WTC11 (cell line): ENCODE measurements around the gene ST6GALNAC3. TPM values are rescaled to one million over a fixed set of nuclear protein-coding genes. Genes with fewer than 3 reads are reported as not detected.

ENCODE experiments used
- ATAC-seq: fragments of 200-7000 bp; cut with Tn5 transposase; 2 replicates; pipeline ENCODE4 v1.10.0; 2021; ENCODE audit warnings: mild to moderate bottlenecking, moderate library complexity
- CTCF ChIA-PET: fragments of 300-600 bp; sonication (Branson Sonifier 250); formaldehyde crosslinking; loops from one replicate; lab custom pipeline; 2021; ENCODE audit warnings: antibody characterized with exemption; lab: Charles Lee
- POLR2A ChIA-PET: fragments of 350-600 bp; sonication (Branson Sonifier 250); formaldehyde crosslinking; loops from one replicate; lab custom pipeline; 2021; ENCODE audit warnings: antibody characterized with exemption; lab: Charles Lee
- DNase-seq: peaks from one replicate; pipeline ENCODE4 v3.0.0; 2021; ENCODE audit warnings: low spot score
- H3K27ac Mint-ChIP-seq: 2 replicates; pipeline ENCODE4 v1.8.0; 2021; ENCODE audit warnings: mixed read lengths
- H3K27me3 Mint-ChIP-seq: 2 replicates; pipeline ENCODE4 v1.8.0; 2021; ENCODE audit warnings: low read depth, mild to moderate bottlenecking, moderate library complexity, mixed read lengths
- H3K36me3 Mint-ChIP-seq: 2 replicates; pipeline ENCODE4 v1.8.0; 2021; ENCODE audit warnings: mixed read lengths
- H3K4me1 Mint-ChIP-seq: 2 replicates; pipeline ENCODE4 v1.8.0; 2022; ENCODE audit warnings: mixed read lengths
- H3K4me3 Mint-ChIP-seq: 2 replicates; pipeline ENCODE4 v1.8.0; 2021; ENCODE audit warnings: mild to moderate bottlenecking, moderate library complexity, mixed read lengths
- H3K9me3 Mint-ChIP-seq: 2 replicates; pipeline ENCODE4 v1.8.0; 2021; ENCODE audit warnings: mixed read lengths
- AR ChIP-seq: fragments of 250-450 bp; sonication (Bioruptor Pico); IDR thresholded peaks from 2 replicates; pipeline ENCODE4 v1.9.0; 2021; ENCODE audit warnings: mild to moderate bottlenecking
- CTCF ChIP-seq: fragments of 200-600 bp; IDR thresholded peaks from 2 replicates; pipeline ENCODE4 v1.8.0; 2022; ENCODE audit warnings: antibody characterized with exemption
- E2F4 ChIP-seq: sonication (generic); formaldehyde crosslinking; IDR thresholded peaks from 2 replicates; pipeline ENCODE4 v1.8.1; 2022; ENCODE audit warnings: low read depth, mild to moderate bottlenecking, moderate library complexity, missing genetic modification reagents, borderline replicate concordance
- ELF4 ChIP-seq: sonication (generic); formaldehyde crosslinking; IDR thresholded peaks from 2 replicates; pipeline ENCODE4 v1.8.1; 2022; ENCODE audit warnings: low read depth, mild to moderate bottlenecking, moderate library complexity, missing genetic modification reagents
- ESRRA ChIP-seq: sonication (generic); formaldehyde crosslinking; IDR thresholded peaks from 2 replicates; pipeline ENCODE4 v1.8.1; 2022; ENCODE audit warnings: mild to moderate bottlenecking, missing genetic modification reagents, borderline replicate concordance
- GRHL2 ChIP-seq: fragments of 250-450 bp; sonication (Bioruptor Pico); IDR thresholded peaks from 2 replicates; pipeline ENCODE4 v1.8.0; 2022; ENCODE audit warnings: mild to moderate bottlenecking, moderate library complexity; ENCODE audit not compliant: insufficient replicate concordance, severe bottlenecking
- NFATC4 ChIP-seq: fragments of 250-450 bp; sonication (Bioruptor Pico); IDR thresholded peaks from 2 replicates; pipeline ENCODE4 v1.9.0; 2021; ENCODE audit warnings: mild to moderate bottlenecking
- ZBTB43 ChIP-seq: sonication (generic); formaldehyde crosslinking; IDR thresholded peaks from 2 replicates; pipeline ENCODE4 v1.8.1; 2023; ENCODE audit warnings: mild to moderate bottlenecking, missing genetic modification reagents
- ZNF121 ChIP-seq: sonication (generic); formaldehyde crosslinking; IDR thresholded peaks from 2 replicates; pipeline ENCODE4 v1.8.0; 2023; ENCODE audit warnings: missing genetic modification reagents
- ZNF263 ChIP-seq: sonication (generic); formaldehyde crosslinking; IDR thresholded peaks from 2 replicates; pipeline ENCODE4 v1.8.1; 2022; ENCODE audit warnings: low read depth, mild to moderate bottlenecking, moderate library complexity, missing genetic modification reagents
- ZNF396 ChIP-seq: fragments of 250-450 bp; sonication (Bioruptor Pico); IDR thresholded peaks from 2 replicates; pipeline ENCODE4 v1.8.0; 2021; ENCODE audit warnings: mild to moderate bottlenecking, moderate library complexity, borderline replicate concordance
- ZNF416 ChIP-seq: fragments of 250-450 bp; sonication (Bioruptor Pico); IDR thresholded peaks from 2 replicates; pipeline ENCODE4 v1.9.0; 2021; ENCODE audit warnings: mild to moderate bottlenecking, inconsistent platforms
- ZNF671 ChIP-seq: fragments of 250-450 bp; sonication (Bioruptor Pico); IDR thresholded peaks from 2 replicates; pipeline ENCODE4 v1.8.0; 2021; ENCODE audit warnings: mild to moderate bottlenecking
- total RNA-seq: library from RNA; stranded (reverse); gene quantifications from 3 replicates; pipeline ENCODE4 v1.2.3, GENCODE V29; 2021
- TF ChIP-seq, protein P1 (sequence below): sonication (generic); formaldehyde crosslinking; conservative IDR thresholded peaks from 2 replicates; pipeline ENCODE4 v1.8.1; 2022; ENCODE audit warnings: mild to moderate bottlenecking, missing genetic modification reagents
- TF ChIP-seq, protein P2 (sequence below): fragments of 250-450 bp; sonication (Bioruptor Pico); IDR thresholded peaks from 2 replicates; pipeline ENCODE4 v1.9.0; 2021; ENCODE audit warnings: mild to moderate bottlenecking

The ST6GALNAC3 gene
- total RNA-seq, 1 experiment from 2014 or later = 11.9 TPM

DNA sequence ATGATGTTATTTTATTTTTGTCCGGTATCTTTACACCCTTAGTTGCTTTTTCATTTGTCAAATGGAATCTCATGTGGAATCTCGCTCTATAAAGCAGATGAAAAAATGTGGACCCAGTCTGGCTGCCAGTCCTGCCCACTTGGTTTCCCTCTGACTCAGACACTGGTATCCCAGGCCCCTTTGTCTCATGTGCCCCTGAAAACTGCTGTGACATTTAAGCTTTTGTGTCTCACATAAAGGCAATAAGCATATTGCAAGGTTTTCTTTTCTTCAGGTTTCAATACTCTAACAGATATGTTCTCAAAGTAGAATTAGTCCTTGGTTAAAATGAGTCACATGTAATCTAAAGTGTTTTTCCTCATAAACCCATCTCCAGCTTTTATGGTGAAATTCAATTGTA lies 183.3 kb downstream of the ST6GALNAC3 start:
- Mint-ChIP-seq H3K27me3 (no peaks in the 10 kb centered on the region), H3K4me3 (no peak overlapping the region), H3K27ac (no peak overlapping the region), H3K4me1 (peaks cover 33% of the 10 kb centered on the region), H3K9me3 (no peaks in the 10 kb centered on the region)
- POLR2A ChIA-PET = no interaction called here
- CTCF ChIA-PET = no interaction called here
- no peak for TF ChIP-seq GRHL2 (CRISPR knock-in tag)
- TF ChIP-seq, protein P1, sequence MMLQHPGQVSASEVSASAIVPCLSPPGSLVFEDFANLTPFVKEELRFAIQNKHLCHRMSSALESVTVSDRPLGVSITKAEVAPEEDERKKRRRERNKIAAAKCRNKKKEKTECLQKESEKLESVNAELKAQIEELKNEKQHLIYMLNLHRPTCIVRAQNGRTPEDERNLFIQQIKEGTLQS (CRISPR knock-in tag) = no peak
- no peak for TF ChIP-seq ZBTB43
- TF ChIP-seq, all 79 proteins: peak for 0
- no peaks in the 10 kb centered on the region for H3K36me3 Mint-ChIP-seq
- ATAC-seq (no peak), DNase-seq (no peak)

GRCh38 chr1:76259270-76259669 lies 184.7 kb downstream of the ST6GALNAC3 start:
- CTCF ChIA-PET = interaction anchor here (0.8 kb wide), 1 partner anchor 105 kb away, joined by 3 read pairs; no protein-coding TSS in a partner anchor
- Mint-ChIP-seq H3K27ac (no peak overlapping the region), H3K9me3 (peaks cover 6% of the 10 kb centered on the region; the same call in 1 of the 2 replicates)

GRCh38 chr1:76260279-76260678 lies 185.7 kb downstream of the ST6GALNAC3 start:
- no peak overlapping the region for H3K27ac Mint-ChIP-seq
- H3K4me1 Mint-ChIP-seq = peaks cover 26% of the 10 kb centered on the region
- H3K9me3 Mint-ChIP-seq = peaks cover 6% of the 10 kb centered on the region; the same call in 1 of the 2 replicates
- ChIA-PET CTCF (no interaction called here), POLR2A (no interaction called here)
- no peak for TF ChIP-seq ZNF396 (CRISPR knock-in tag)
- TF ChIP-seq ELF4 (CRISPR knock-in tag) = no peak
- ATAC-seq = no peak
- H3K4me3 Mint-ChIP-seq = no peak overlapping the region
- no peaks in the 10 kb centered on the region for H3K36me3 Mint-ChIP-seq
- H3K27me3 Mint-ChIP-seq = no peaks in the 10 kb centered on the region
- no peak for DNase-seq

More at GRCh38 chr1:76259270-76259669, 184.7 kb downstream of the ST6GALNAC3 start:
- no peak for DNase-seq
- Mint-ChIP-seq H3K4me1 (peaks cover 30% of the 10 kb centered on the region), H3K36me3 (no peaks in the 10 kb centered on the region), H3K27me3 (no peaks in the 10 kb centered on the region), H3K4me3 (no peak overlapping the region)
- POLR2A ChIA-PET = no interaction called here
- TF ChIP-seq CTCF = no peak
- no peak for ATAC-seq

- ChIA-PET POLR2A (no interaction called here), CTCF (no interaction called here)
- no peak overlapping the region for H3K27ac Mint-ChIP-seq
- no peak overlapping the region for H3K4me3 Mint-ChIP-seq
- H3K36me3 Mint-ChIP-seq = no peaks in the 10 kb centered on the region
- DNase-seq (no peak), ATAC-seq (no peak)
- peaks cover 6% of the 10 kb centered on the region; the same call in 1 of the 2 replicates for H3K9me3 Mint-ChIP-seq
- peaks cover 13% of the 10 kb centered on the region for H3K4me1 Mint-ChIP-seq
- no peaks in the 10 kb centered on the region for H3K27me3 Mint-ChIP-seq
- TF ChIP-seq E2F4 (no peak), ZNF396 (CRISPR knock-in tag) (no peak), ESRRA (no peak), AR (CRISPR knock-in tag) (no peak), ZBTB43 (no peak), ZNF416 (no peak), NFATC4 (CRISPR knock-in tag) (no peak), ZNF671 (no peak), ZNF121 (CRISPR knock-in tag) (no peak), ZNF263 (CRISPR knock-in tag) (no peak)
- TF ChIP-seq, protein P2, sequence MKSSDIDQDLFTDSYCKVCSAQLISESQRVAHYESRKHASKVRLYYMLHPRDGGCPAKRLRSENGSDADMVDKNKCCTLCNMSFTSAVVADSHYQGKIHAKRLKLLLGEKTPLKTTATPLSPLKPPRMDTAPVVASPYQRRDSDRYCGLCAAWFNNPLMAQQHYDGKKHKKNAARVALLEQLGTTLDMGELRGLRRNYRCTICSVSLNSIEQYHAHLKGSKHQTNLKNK (CRISPR knock-in tag) = no peak
These were observed 188.1 kb downstream of the ST6GALNAC3 start for GRCh38 chr1:76262601-76263000.
